ENCODE measurements around the gene EZR. TPM values are rescaled to one million over a fixed set of nuclear protein-coding genes. Genes with fewer than 3 reads are reported as not detected.

Gene EZR
- 137 TPM for polyA plus RNA-seq (2012; ENCODE audit: missing spikeins)

DNA sequence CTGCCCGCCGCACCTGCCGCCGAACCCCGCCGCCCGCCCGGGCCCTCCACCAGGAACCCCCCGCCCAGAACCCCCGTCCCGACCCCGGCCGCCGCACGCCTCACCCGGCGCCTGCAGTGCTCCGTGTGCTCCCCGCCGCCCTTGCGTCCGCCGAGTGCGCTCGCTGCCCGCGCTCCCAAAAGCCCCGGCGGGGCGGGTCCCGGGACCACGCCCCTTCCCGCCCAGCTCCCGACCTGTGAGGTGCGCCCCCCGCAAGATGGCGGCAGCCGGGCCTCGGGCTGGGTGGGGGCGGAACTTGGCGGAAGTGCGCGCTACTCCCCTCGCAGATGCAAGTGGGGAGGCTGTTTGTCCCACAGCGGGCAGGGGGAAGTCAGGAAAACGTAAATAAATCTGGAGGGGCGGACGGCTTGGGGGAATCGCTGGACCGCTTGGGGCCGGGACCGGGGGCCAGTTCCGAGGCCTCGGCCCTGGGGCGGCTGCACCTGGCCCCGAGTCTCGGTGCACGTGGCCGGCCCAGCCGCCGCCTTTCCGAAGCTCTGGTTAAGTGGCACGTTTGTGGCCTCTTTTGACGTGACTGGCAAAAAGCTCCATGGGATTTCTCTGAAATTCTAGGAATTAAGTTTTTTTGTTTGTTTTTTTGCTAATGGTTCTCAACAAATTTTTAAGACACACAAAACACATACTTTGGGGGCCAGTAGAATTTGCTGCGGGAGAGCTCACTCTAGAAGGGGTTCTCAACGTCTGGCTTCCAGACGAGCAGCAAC is at the start of gene EZR:
EZR (minus strand) TSS at position 156 of the 764 bp plus-strand sequence. CDS start 1,275 bp downstream, outside the sequence.
- DNase-seq (ENCODE audit: insufficient read length) (peak; percentile 86), FAIRE-seq (no peak)
- TF ChIP-seq POLR2A (IDR thresholded peaks at IDR 0.05; ENCODE audit: low read depth, low read length) (peak; percentile 91; the same call in 1 of the 2 replicates), TAF1 (IDR thresholded peaks at IDR 0.05; ENCODE audit: borderline replicate concordance, low read depth, low read length) (peak; percentile 78; the same call in 1 of the 2 replicates), POLR2AphosphoS5 (IDR thresholded peaks at IDR 0.05; ENCODE audit: low read depth, low read length) (peak; percentile 79)

DNA sequence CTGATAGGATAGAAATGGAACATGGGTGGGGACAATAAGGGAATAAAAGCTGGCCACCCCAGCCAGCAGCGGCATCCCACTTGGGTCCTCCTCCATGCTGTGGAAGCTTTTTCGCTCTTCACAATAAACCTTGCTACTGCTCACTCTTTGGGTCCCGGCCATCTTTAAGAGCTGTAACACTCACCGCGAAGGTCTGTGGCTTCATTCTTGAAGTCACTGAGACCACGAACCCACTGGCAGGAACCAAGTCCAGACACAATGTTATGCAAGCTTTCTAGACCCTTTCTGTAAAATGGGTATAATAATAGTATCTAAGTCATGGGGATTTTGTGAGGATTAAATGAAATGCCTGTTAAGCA is 48.9 kb upstream of the EZR start:
- TF ChIP-seq POLR2A (IDR thresholded peaks at IDR 0.05; ENCODE audit: low read depth, low read length): no peak
- TF ChIP-seq TAF1 (IDR thresholded peaks at IDR 0.05; ENCODE audit: borderline replicate concordance, low read depth, low read length): no peak
- no peak for TF ChIP-seq POLR2AphosphoS5 (IDR thresholded peaks at IDR 0.05; ENCODE audit: low read depth, low read length)
- DNase-seq (ENCODE audit: insufficient read length): no peak
- no peak for FAIRE-seq

DNA sequence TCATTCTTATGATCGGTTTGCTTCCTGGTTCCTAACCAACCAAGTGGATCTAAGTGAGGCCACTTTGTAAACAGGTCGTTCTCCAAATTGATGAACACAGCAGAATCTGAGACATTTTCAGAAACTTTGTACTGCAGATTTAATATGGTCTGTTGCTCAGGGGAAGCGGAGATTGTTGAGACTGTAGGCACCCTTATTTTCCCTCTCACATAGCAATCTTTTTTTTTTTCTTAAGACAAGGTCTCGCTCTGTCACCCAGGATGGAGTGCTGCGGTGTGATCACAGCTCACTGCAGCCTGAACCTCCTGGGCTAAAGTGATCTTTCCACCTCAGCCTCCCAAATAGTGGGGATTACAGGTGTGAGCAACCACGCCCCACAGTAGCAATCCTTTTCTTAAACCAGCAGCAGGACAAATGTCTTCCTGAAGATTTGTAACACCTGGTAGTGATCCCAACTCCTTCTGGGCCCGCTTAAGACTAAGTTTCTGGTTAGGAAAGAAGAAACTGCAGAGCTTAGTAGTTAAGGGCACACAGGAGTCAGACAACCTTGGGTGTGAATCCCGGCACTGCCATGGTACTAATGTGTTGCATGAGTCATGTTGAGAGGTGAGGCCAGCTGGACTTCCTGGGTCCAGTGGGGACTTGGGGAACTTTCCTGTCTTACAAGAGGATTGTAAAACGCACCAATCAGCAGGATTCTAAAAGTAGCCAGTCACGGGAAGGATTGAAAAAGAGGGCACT is 48.4 kb upstream of the EZR start:
- DNase-seq (ENCODE audit: insufficient read length): no peak
- TF ChIP-seq POLR2AphosphoS5 (IDR thresholded peaks at IDR 0.05; ENCODE audit: low read depth, low read length) (no peak), TAF1 (IDR thresholded peaks at IDR 0.05; ENCODE audit: borderline replicate concordance, low read depth, low read length) (no peak), POLR2A (IDR thresholded peaks at IDR 0.05; ENCODE audit: low read depth, low read length) (no peak)
- FAIRE-seq: peak; percentile 75

DNA sequence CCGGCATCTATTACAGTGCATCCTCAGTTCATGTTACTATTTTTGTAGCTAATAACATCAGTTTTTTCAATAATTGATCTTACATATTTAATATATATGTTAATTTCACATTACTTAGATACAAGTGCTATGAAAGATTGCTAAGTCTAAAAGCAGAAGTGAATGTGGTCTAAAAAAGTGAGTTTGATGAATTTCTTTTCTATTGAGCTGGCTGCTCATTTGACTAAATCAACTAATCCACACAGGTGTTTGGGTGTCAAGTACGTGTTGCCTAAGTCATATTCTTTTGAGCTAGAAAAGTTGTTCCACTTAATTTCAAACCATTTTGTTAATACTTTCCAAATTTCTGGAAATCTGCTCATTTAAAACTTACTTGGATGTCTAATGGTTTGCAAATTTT is 46.6 kb upstream of the EZR start:
- TF ChIP-seq POLR2AphosphoS5 (IDR thresholded peaks at IDR 0.05; ENCODE audit: low read depth, low read length): no peak
- no peak for TF ChIP-seq POLR2A (IDR thresholded peaks at IDR 0.05; ENCODE audit: low read depth, low read length)
- no peak for TF ChIP-seq TAF1 (IDR thresholded peaks at IDR 0.05; ENCODE audit: borderline replicate concordance, low read depth, low read length)
- FAIRE-seq (peak; percentile 14), DNase-seq (ENCODE audit: insufficient read length) (no peak)

DNA sequence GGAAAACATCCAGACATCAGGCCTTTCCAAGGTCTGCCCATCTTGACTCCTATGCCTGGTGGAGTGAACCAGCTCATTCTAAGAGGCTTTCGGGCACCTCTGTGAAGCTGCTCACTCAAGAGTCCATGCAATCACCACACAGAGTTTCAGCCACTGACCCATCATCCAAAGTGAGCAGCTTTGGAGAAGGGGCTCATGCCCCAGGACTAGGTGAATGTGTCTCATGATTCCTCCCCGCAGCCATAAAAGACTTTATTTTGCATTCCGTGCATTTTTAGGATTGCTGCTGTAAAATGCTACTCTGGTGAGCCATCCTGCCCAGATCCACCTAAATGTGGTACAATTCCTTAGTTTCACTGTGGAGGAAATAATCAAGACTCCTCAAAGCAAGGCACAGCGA is 44.5 kb upstream of the EZR start:
- no peak for FAIRE-seq
- TF ChIP-seq POLR2AphosphoS5 (IDR thresholded peaks at IDR 0.05; ENCODE audit: low read depth, low read length) (no peak), POLR2A (IDR thresholded peaks at IDR 0.05; ENCODE audit: low read depth, low read length) (no peak), TAF1 (IDR thresholded peaks at IDR 0.05; ENCODE audit: borderline replicate concordance, low read depth, low read length) (no peak)
- no peak for DNase-seq (ENCODE audit: insufficient read length)

DNA sequence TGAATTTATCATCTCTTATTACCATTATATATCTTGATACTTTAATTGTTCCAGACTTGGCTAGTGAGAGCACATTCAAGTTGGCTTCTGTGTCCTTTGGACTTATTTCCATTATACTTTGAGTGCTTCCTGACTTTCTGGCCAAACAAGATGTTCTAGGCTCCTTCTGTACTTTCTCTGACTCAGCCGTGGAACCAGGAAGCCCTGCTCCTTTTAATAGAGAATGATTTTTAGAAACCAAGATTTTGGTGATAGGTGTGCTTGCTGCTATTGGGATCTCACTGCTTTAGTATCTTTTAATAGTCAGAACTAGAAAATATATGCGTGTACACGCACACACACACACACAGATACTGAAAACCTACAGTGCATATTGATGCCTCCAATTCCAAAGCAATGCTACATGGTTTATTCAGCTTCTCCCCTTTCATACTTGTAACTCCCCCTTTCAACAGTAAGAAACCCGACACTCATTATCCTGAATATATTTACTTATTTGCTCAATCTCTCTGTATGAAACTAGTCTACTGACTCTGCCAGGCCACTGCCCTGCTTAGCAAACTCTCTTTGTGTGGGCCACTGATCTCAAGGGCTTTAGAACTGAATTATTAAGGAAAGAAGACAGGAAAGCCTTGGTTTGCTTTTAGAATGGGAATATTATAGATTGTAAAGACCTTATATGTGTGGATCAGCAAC is 42.7 kb upstream of the EZR start:
- DNase-seq (ENCODE audit: insufficient read length): no peak
- TF ChIP-seq POLR2AphosphoS5 (IDR thresholded peaks at IDR 0.05; ENCODE audit: low read depth, low read length): no peak
- no peak for TF ChIP-seq TAF1 (IDR thresholded peaks at IDR 0.05; ENCODE audit: borderline replicate concordance, low read depth, low read length)
- no peak for FAIRE-seq

DNA sequence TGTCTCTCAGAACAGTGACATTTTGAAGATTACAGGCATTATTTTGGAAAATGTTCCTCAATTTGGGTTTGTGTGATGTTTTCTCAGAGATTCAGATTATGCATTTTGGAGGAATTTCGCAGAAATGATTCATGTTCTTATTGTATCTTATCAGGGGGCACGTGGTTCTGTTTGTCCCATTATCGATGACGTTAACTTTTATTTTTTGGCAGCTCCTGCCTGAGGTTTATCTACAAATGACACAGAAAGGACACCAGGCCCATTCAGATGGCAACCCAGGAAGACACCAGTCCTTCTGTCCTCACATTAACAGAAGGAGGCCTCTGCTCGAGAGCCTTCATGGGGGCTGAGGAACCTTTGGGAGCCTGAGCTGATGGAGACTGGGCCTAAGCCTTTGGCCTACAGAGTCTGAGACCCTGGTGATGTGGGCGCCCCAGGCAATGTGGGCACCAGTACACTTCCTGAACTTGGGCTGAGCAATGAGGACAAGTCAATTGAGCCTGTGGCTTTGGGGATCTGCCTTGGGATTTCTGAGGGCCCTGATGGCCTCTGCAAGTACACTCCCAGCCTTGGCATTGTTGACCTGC is 41.2 kb upstream of the EZR start:
- TF ChIP-seq POLR2AphosphoS5 (IDR thresholded peaks at IDR 0.05; ENCODE audit: low read depth, low read length) (no peak), POLR2A (IDR thresholded peaks at IDR 0.05; ENCODE audit: low read depth, low read length) (no peak), TAF1 (IDR thresholded peaks at IDR 0.05; ENCODE audit: borderline replicate concordance, low read depth, low read length) (no peak)
- no peak for FAIRE-seq

DNA sequence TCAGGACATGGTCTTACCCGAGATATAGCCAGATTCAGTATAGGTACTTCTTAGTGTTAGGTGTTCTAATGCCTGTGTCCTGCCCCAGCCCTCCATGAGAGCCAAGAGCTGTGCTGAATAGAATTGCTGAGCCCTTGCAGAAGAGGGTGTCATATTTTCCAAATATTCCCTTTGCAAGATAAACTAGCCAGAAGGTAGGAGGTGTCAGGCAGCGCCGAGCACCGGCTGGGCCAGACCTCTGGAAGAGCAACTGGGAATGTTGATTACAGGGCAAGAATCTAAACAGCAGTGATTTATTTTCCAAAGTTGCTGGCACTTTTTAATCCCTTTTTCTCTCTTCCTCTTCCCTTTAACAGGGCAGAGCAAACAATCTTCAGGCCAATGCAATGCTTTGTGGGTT is 37.1 kb upstream of the EZR start:
- TF ChIP-seq TAF1 (IDR thresholded peaks at IDR 0.05; ENCODE audit: borderline replicate concordance, low read depth, low read length) (no peak), POLR2A (IDR thresholded peaks at IDR 0.05; ENCODE audit: low read depth, low read length) (no peak), POLR2AphosphoS5 (IDR thresholded peaks at IDR 0.05; ENCODE audit: low read depth, low read length) (no peak)
- FAIRE-seq: no peak
- DNase-seq (ENCODE audit: insufficient read length): no peak

More for the DNA sequence above, 41.2 kb upstream of the EZR start:
- DNase-seq (ENCODE audit: insufficient read length): no peak

DNA sequence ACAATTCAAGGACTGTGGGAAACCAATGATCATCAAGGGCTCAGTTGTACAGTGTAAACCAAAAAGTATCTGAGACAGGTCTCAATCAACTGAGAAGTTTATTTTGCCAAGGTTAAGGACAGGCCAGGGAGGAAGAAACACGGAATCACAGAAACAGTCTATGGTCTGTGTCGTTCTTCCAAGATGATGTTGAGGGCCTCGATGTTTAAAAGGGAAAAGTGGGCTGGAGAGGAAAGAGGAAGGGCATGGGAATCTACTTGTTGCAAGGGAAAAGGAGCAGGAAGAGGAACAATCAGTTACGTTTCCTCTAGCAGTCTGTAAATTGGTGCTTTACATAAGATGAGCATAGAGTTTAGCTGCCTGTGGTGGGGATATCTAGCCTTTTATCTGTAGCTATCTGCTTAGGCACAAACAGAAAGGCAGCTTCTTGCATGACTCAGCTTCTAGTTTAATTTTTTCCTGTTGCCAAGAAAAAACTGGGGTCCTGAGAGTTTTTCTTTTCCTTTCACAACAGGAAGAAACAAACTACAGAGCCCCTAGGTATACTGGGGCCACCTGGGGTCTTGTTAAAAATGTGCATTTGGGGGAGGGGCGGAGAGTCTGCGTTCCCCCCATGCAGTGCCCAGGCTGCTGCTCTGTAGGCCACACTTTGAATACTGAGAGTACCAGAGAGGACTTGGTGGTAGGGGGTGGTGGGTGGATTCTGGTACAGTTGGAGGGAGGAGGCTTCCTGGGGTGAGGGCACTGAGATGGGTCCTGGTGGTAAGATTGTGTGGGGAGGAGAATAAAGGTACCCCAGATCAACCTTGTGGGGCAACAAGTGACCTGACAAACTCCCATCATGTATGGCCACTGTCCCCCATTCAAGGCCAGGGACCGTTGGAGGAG is 35.3 kb upstream of the EZR start:
- TF ChIP-seq POLR2AphosphoS5 (IDR thresholded peaks at IDR 0.05; ENCODE audit: low read depth, low read length) (no peak), TAF1 (IDR thresholded peaks at IDR 0.05; ENCODE audit: borderline replicate concordance, low read depth, low read length) (no peak), POLR2A (IDR thresholded peaks at IDR 0.05; ENCODE audit: low read depth, low read length) (no peak)

DNA sequence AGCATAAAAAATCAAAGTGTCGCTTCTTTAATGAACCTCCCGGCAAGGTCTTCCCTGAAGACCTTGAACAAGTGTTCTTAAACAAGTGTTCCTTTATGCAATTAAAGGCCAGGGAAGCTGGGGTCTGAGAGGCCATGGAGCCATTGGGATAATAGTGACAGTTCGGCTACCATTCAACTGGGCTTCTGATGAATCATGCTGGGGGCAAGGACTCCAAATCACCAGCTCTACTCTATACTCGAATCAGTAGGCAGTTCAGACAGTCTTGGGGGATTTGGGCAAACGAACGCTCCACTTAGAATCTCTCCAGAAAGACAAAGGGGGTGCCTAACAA is 34.7 kb upstream of the EZR start:
- TF ChIP-seq POLR2AphosphoS5 (IDR thresholded peaks at IDR 0.05; ENCODE audit: low read depth, low read length): no peak
- TF ChIP-seq POLR2A (IDR thresholded peaks at IDR 0.05; ENCODE audit: low read depth, low read length): no peak
- no peak for TF ChIP-seq TAF1 (IDR thresholded peaks at IDR 0.05; ENCODE audit: borderline replicate concordance, low read depth, low read length)
- no peak for FAIRE-seq
- no peak for DNase-seq (ENCODE audit: insufficient read length)

More for the DNA sequence above, 35.3 kb upstream of the EZR start:
- FAIRE-seq: no peak
- DNase-seq (ENCODE audit: insufficient read length): no peak

Data from GM12892 (cell line).